H9 (cell line): ENCODE results near the gene AGO1. TPM values are rescaled to one million over a fixed set of nuclear protein-coding genes. Genes with fewer than 3 reads are reported as not detected.

Source experiments
- DNase-seq: peaks from one replicate; pipeline ENCODE4 v3.0.0-alpha.2; 2017
- H2AFZ ChIP-seq: one replicate; pipeline ENCODE4 v1.6.1; 2013; ENCODE audit warnings: mild to moderate bottlenecking, low read length, control low read depth, moderate library complexity
- H2AK5ac ChIP-seq: 2 replicates; pipeline ENCODE4 v1.6.1; 2013; ENCODE audit warnings: low read length, control low read depth, mixed read lengths; ENCODE audit not compliant: insufficient read length
- H2BK120ac ChIP-seq: one replicate; pipeline ENCODE4 v1.6.1; 2013; ENCODE audit warnings: low read depth, mild to moderate bottlenecking, low read length, control low read depth, inconsistent platforms; ENCODE audit not compliant: poor library complexity, severe bottlenecking
- H2BK12ac ChIP-seq: 2 replicates; pipeline ENCODE4 v1.6.1; 2013; ENCODE audit warnings: low read length, control low read depth, mixed read lengths, low read depth; ENCODE audit not compliant: insufficient read length
- H2BK15ac ChIP-seq: 2 replicates; pipeline ENCODE4 v1.6.1; 2013; ENCODE audit warnings: low read depth, low read length, control low read depth
- H2BK20ac ChIP-seq: one replicate; pipeline ENCODE4 v1.6.1; 2013; ENCODE audit warnings: low read depth, mild to moderate bottlenecking, low read length, control low read depth, inconsistent platforms; ENCODE audit not compliant: poor library complexity, severe bottlenecking
- H2BK5ac ChIP-seq: 2 replicates; pipeline ENCODE4 v1.6.1; 2013; ENCODE audit warnings: low read length, control low read depth, mixed read lengths; ENCODE audit not compliant: insufficient read length
- H3K14ac ChIP-seq: 2 replicates; pipeline ENCODE4 v1.6.1; 2013; ENCODE audit warnings: low read length, control low read depth; ENCODE audit not compliant: insufficient read depth
- H3K18ac ChIP-seq: 2 replicates; pipeline ENCODE4 v1.6.1; 2013; ENCODE audit warnings: low read depth, mild to moderate bottlenecking, mixed read lengths, low read length, control low read depth; ENCODE audit not compliant: insufficient read length
- H3K23ac ChIP-seq: 2 replicates; pipeline ENCODE4 v1.6.1; 2013; ENCODE audit warnings: low read length, control low read depth, mixed read lengths, low read depth; ENCODE audit not compliant: insufficient read length
- H3K23me2 ChIP-seq: 2 replicates; pipeline ENCODE4 v1.6.1; 2013; ENCODE audit warnings: low read depth, mild to moderate bottlenecking, mixed read lengths, low read length, control low read depth; ENCODE audit not compliant: insufficient read length, poor library complexity, severe bottlenecking
- H3K27ac ChIP-seq: 2 replicates; pipeline ENCODE4 v1.5.1; 2013; ENCODE audit warnings: low read length, control low read depth, mixed read lengths, low read depth; ENCODE audit not compliant: insufficient read length
- H3K27me3 ChIP-seq: 2 replicates; pipeline ENCODE4 v1.6.1; 2013; ENCODE audit warnings: low read length, control low read depth, inconsistent platforms; ENCODE audit not compliant: insufficient read depth
- H3K4ac ChIP-seq: 2 replicates; pipeline ENCODE4 v1.6.1; 2013; ENCODE audit warnings: low read depth, mild to moderate bottlenecking, control low read depth, inconsistent platforms, low read length, moderate library complexity
- H3K4me1 ChIP-seq: 2 replicates; pipeline ENCODE4 v1.6.1; 2013; ENCODE audit warnings: low read length, control low read depth, inconsistent platforms; ENCODE audit not compliant: insufficient read depth
- H3K4me2 ChIP-seq: 2 replicates; pipeline ENCODE4 v1.6.1; 2013; ENCODE audit warnings: low read length, control low read depth, mixed read lengths; ENCODE audit not compliant: insufficient read length, insufficient read depth
- H3K56ac ChIP-seq: 2 replicates; pipeline ENCODE4 v1.6.1; 2013; ENCODE audit warnings: low read depth, mild to moderate bottlenecking, mixed read lengths, low read length, control low read depth; ENCODE audit not compliant: insufficient read length
- H3K79me1 ChIP-seq: 2 replicates; pipeline ENCODE4 v1.6.1; 2013; ENCODE audit warnings: low read depth, mild to moderate bottlenecking, moderate library complexity, low read length, control low read depth, inconsistent platforms; ENCODE audit not compliant: insufficient read depth, poor library complexity, severe bottlenecking
- H3K79me2 ChIP-seq: 2 replicates; pipeline ENCODE4 v1.6.1; 2013; ENCODE audit warnings: low read length, control low read depth, inconsistent platforms; ENCODE audit not compliant: insufficient read depth
- H3K9ac ChIP-seq: 2 replicates; pipeline ENCODE4 v1.6.1; 2013; ENCODE audit warnings: low read length, control low read depth, mixed read lengths; ENCODE audit not compliant: insufficient read length; ENCODE audit errors: extremely low read depth
- H3K9me3 ChIP-seq: one replicate; pipeline ENCODE4 v1.6.1; 2013; ENCODE audit warnings: low read depth, low read length, inconsistent platforms; ENCODE audit not compliant: control insufficient read depth
- H3T11ph ChIP-seq: one replicate; pipeline ENCODE4 v1.6.1; 2013; ENCODE audit warnings: mild to moderate bottlenecking, low read length, control low read depth, inconsistent platforms
- H4K20me1 ChIP-seq: one replicate; pipeline ENCODE4 v1.6.1; 2013; ENCODE audit not compliant: control insufficient read depth, insufficient read length, insufficient read depth
- H4K5ac ChIP-seq: 2 replicates; pipeline ENCODE4 v1.6.1; 2013; ENCODE audit warnings: low read depth, mild to moderate bottlenecking, mixed read lengths, low read length, control low read depth; ENCODE audit not compliant: insufficient read length
- H4K8ac ChIP-seq: replicated peaks from 2 replicates; pipeline ENCODE4 v1.6.1; 2013; ENCODE audit warnings: low read length, control low read depth, mixed read lengths, low read depth; ENCODE audit not compliant: insufficient read length
- H4K91ac ChIP-seq: 2 replicates; pipeline ENCODE4 v1.6.1; 2013; ENCODE audit warnings: low read depth, mild to moderate bottlenecking, moderate library complexity, mixed read lengths, low read length, control low read depth; ENCODE audit not compliant: insufficient read length
- H3K27ac Mint-ChIP-seq, 3 experiments: 2 replicates in 2 of 3; 3 replicates in 1 of 3; pipeline ENCODE4 v1.8.0; 2020 to 2021; ENCODE audit warnings: mixed read lengths in 3 of 3, mild to moderate bottlenecking in 1 of 3, moderate library complexity in 1 of 3
- H3K27me3 Mint-ChIP-seq: 2 replicates; pipeline ENCODE4 v1.8.0; 2021; ENCODE audit warnings: low read depth, mild to moderate bottlenecking, moderate library complexity, mixed read lengths
- H3K36me3 Mint-ChIP-seq, 3 experiments: 2 replicates in 2 of 3; 3 replicates in 1 of 3; pipeline ENCODE4 v1.8.0; 2020 to 2021; ENCODE audit warnings: low read depth in 3 of 3, mixed read lengths in 3 of 3; ENCODE audit not compliant: insufficient read depth in 1 of 3
- H3K4me1 Mint-ChIP-seq, 2 experiments: 2 replicates each; pipeline ENCODE4 v1.8.0; 2020; ENCODE audit warnings: mixed read lengths in 2 of 2
- H3K4me3 Mint-ChIP-seq, 2 experiments: 2 replicates in 1 of 2; 3 replicates in 1 of 2; pipeline ENCODE4 v1.8.0; 2020 to 2021; ENCODE audit warnings: mild to moderate bottlenecking in 2 of 2, mixed read lengths in 2 of 2, moderate library complexity in 1 of 2
- H3K9me3 Mint-ChIP-seq, 2 experiments: 2 replicates in 1 of 2; 3 replicates in 1 of 2; pipeline ENCODE4 v1.8.0; 2020; ENCODE audit warnings: mild to moderate bottlenecking in 2 of 2, mixed read lengths in 2 of 2, moderate library complexity in 1 of 2
- CTCF ChIP-seq: fragments of 200-600 bp; sonication (generic); conservative IDR thresholded peaks from 3 replicates; pipeline ENCODE4 v1.8.0; 2021; ENCODE audit warnings: antibody characterized with exemption, mild to moderate bottlenecking
- WGBS: extraction: QIAGEN DNeasy Blood & Tissue Kit; methylation state at CpG from one replicate; pipeline ENCODE4 v1.1.7; 2013; ENCODE audit warnings: missing lambda C conversion rate, low lambda C conversion rate, mixed read lengths; ENCODE audit not compliant: insufficient read length; ENCODE audit errors: extremely low coverage; 5-methylcytosine and 5-hydroxymethylcytosine counted together
- total RNA-seq: library from RNA; stranded (reverse); gene quantifications from 2 replicates; pipeline ENCODE4 v1.2.1, GENCODE V29; 2021

AGO1 gene
- total RNA-seq, 1 experiment from 2014 or later: 74.2 TPM

GRCh38 chr1:35863881-35864625 lies 19.0 kb upstream of the AGO1 start:
- no peaks in the 10 kb centered on the region for H3K4me1 ChIP-seq
- peaks cover 0 to 3% of the 10 kb centered on the region in 2 experiments; a peak in 1 of 4 replicates for H3K4me1 Mint-ChIP-seq
- H4K20me1 ChIP-seq: no peaks in the 10 kb centered on the region
- no peak overlapping the region for H3K4ac ChIP-seq
- H2AK5ac ChIP-seq: no peak overlapping the region
- TF ChIP-seq CTCF: no peak
- no peaks in the 10 kb centered on the region for H3K79me2 ChIP-seq
- H4K8ac ChIP-seq: no peak overlapping the region
- H2BK12ac ChIP-seq: no peak overlapping the region
- no peak overlapping the region for H3K27ac ChIP-seq
- H2BK15ac ChIP-seq: no peak overlapping the region
- H2BK5ac ChIP-seq: no peak overlapping the region
- no peak overlapping the region for H2AFZ ChIP-seq
- no peaks in the 10 kb centered on the region for H3K9me3 Mint-ChIP-seq
- H3K9me3 ChIP-seq: no peaks in the 10 kb centered on the region
- H3T11ph ChIP-seq: no peak overlapping the region
- H3K14ac ChIP-seq: no peak overlapping the region
- no peak overlapping the region for H3K27ac Mint-ChIP-seq
- H3K18ac ChIP-seq: no peak overlapping the region
- H3K4me3 Mint-ChIP-seq: no peak overlapping the region
- H3K56ac ChIP-seq: no peak overlapping the region
- no peaks in the 10 kb centered on the region for H3K27me3 ChIP-seq
- H3K27me3 Mint-ChIP-seq: no peaks in the 10 kb centered on the region
- no peak overlapping the region for H3K23ac ChIP-seq
- no peak overlapping the region for H2BK120ac ChIP-seq
- DNase-seq: no peak
- H3K79me1 ChIP-seq: no peaks in the 10 kb centered on the region
- H3K4me2 ChIP-seq: no peak overlapping the region
- H4K5ac ChIP-seq: no peak overlapping the region
- no peaks in the 10 kb centered on the region for H3K36me3 Mint-ChIP-seq
- no CpG with 5 or more reads among the region's 3 CpGs for WGBS
- H3K23me2 ChIP-seq: no peaks in the 10 kb centered on the region
- no peak overlapping the region for H4K91ac ChIP-seq
- H2BK20ac ChIP-seq: no peak overlapping the region
- H3K9ac ChIP-seq: no peak overlapping the region
